Astrocyte (in vitro differentiated cells and primary cell): ENCODE data around the gene PKNOX1. TPM values are rescaled to one million over a fixed set of nuclear protein-coding genes. Genes with fewer than 3 reads are reported as not detected.
"Not testable (repeated sequence)": the region's sequence is repeated elsewhere in the genome, so short reads cannot be mapped to it uniquely, and the experiment has no call there.

Experiments
- DNase-seq: peaks from one replicate; pipeline ENCODE4 v3.0.0-alpha.2; 2010; ENCODE audit warnings: low read depth
- FAIRE-seq: peaks from 2 replicates; lab custom pipeline; 2011; peaks lifted over from hg19 to GRCh38; lab: Jason Lieb, UNC
- H2AFZ ChIP-seq: 2 replicates; pipeline ENCODE4 v1.6.0; 2012; ENCODE audit warnings: low read depth, low read length, inconsistent platforms
- H3K27ac ChIP-seq: 2 replicates; pipeline ENCODE4 v1.5.1; 2011; ENCODE audit warnings: low read depth, low read length, inconsistent platforms
- H3K27me3 ChIP-seq: 2 replicates; pipeline ENCODE4 v1.6.0; 2011; ENCODE audit warnings: low read length, inconsistent platforms; ENCODE audit not compliant: insufficient read depth
- H3K36me3 ChIP-seq: 2 replicates; pipeline ENCODE4 v1.5.1; 2011; ENCODE audit warnings: low read length, inconsistent platforms; ENCODE audit not compliant: insufficient read depth
- H3K4me1 ChIP-seq: 2 replicates; pipeline ENCODE4 v1.5.1; 2011; ENCODE audit warnings: low read length, inconsistent platforms; ENCODE audit not compliant: insufficient read depth
- H3K4me2 ChIP-seq: 2 replicates; pipeline ENCODE4 v1.6.0; 2012; ENCODE audit warnings: low read length, inconsistent platforms
- H3K4me3 ChIP-seq: 2 replicates; pipeline ENCODE4 v1.5.1; 2011; ENCODE audit warnings: low read depth, mild to moderate bottlenecking, low read length, inconsistent platforms; ENCODE audit not compliant: insufficient read depth
- H3K79me2 ChIP-seq: 2 replicates; pipeline ENCODE4 v1.6.0; 2012; ENCODE audit warnings: mild to moderate bottlenecking, low read length, inconsistent platforms; ENCODE audit not compliant: insufficient read depth
- H3K9ac ChIP-seq: 2 replicates; pipeline ENCODE4 v1.6.0; 2012; ENCODE audit warnings: mild to moderate bottlenecking, low read length, inconsistent platforms
- H3K9me3 ChIP-seq: 2 replicates; pipeline ENCODE4 v1.5.1; 2012; ENCODE audit warnings: low read depth, mild to moderate bottlenecking, low read length, inconsistent platforms; ENCODE audit not compliant: insufficient read depth
- H4K20me1 ChIP-seq: 2 replicates; pipeline ENCODE4 v1.6.0; 2012; ENCODE audit warnings: low read length, inconsistent platforms; ENCODE audit not compliant: insufficient read depth
- H3K27ac Mint-ChIP-seq: one replicate; pipeline ENCODE4 v1.8.0; 2021; ENCODE audit warnings: mild to moderate bottlenecking, mixed read lengths; ENCODE audit not compliant: unreplicated experiment
- H3K27me3 Mint-ChIP-seq: one replicate; pipeline ENCODE4 v1.8.0; 2021; ENCODE audit warnings: low read depth, mixed read lengths; ENCODE audit not compliant: unreplicated experiment
- H3K36me3 Mint-ChIP-seq: one replicate; pipeline ENCODE4 v1.8.0; 2021; ENCODE audit warnings: low read depth, mixed read lengths; ENCODE audit not compliant: unreplicated experiment
- H3K4me1 Mint-ChIP-seq: one replicate; pipeline ENCODE4 v1.8.0; 2021; ENCODE audit warnings: low read depth, mixed read lengths; ENCODE audit not compliant: unreplicated experiment
- H3K4me3 Mint-ChIP-seq: one replicate; pipeline ENCODE4 v1.8.0; 2021; ENCODE audit warnings: mild to moderate bottlenecking, moderate library complexity, mixed read lengths; ENCODE audit not compliant: unreplicated experiment
- H3K9me3 Mint-ChIP-seq: one replicate; pipeline ENCODE4 v1.8.0; 2021; ENCODE audit warnings: mild to moderate bottlenecking, mixed read lengths; ENCODE audit not compliant: unreplicated experiment
- EZH2 ChIP-seq: IDR thresholded peaks from 2 replicates; pipeline ENCODE4 v1.6.1; 2012; ENCODE audit warnings: mild to moderate bottlenecking, low read length, inconsistent platforms; ENCODE audit not compliant: insufficient read depth
- total RNA-seq: library from RNA; stranded (reverse); gene quantifications from 2 replicates; pipeline ENCODE4 v1.2.1, GENCODE V29; 2021
- TF ChIP-seq, protein P1 (sequence below): IDR thresholded peaks from 2 replicates; pipeline ENCODE4 v1.5.1; 2011; ENCODE audit warnings: low read depth, mild to moderate bottlenecking, inconsistent platforms, low read length, moderate library complexity; ENCODE audit not compliant: insufficient read depth

Gene PKNOX1
- total RNA-seq, 1 donor from 2014 or later: 11.2 TPM

DNA sequence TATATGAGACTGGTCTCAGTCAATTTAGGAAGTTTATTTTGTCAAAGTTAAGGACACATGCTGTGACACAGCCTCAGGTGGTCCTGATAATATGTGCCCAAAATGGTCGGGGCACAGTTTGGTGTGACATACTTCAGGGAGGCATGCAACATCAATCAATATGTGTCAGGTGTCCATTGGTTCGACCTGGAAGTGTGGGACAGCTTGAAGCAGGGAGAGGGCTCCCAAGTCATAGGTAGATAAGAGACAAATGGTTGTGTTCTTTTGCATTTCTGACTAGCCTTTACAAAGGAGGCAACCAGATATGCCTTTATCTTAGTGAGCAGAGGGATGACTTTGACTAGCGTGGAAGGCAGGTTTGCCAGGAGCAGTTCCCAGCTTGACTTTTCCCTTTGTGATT, 44.4 kb upstream of the PKNOX1 start:
- TF ChIP-seq EZH2: no peak
- TF ChIP-seq, protein P1, sequence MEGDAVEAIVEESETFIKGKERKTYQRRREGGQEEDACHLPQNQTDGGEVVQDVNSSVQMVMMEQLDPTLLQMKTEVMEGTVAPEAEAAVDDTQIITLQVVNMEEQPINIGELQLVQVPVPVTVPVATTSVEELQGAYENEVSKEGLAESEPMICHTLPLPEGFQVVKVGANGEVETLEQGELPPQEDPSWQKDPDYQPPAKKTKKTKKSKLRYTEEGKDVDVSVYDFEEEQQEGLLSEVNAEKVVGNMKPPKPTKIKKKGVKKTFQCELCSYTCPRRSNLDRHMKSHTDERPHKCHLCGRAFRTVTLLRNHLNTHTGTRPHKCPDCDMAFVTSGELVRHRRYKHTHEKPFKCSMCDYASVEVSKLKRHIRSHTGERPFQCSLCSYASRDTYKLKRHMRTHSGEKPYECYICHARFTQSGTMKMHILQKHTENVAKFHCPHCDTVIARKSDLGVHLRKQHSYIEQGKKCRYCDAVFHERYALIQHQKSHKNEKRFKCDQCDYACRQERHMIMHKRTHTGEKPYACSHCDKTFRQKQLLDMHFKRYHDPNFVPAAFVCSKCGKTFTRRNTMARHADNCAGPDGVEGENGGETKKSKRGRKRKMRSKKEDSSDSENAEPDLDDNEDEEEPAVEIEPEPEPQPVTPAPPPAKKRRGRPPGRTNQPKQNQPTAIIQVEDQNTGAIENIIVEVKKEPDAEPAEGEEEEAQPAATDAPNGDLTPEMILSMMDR: no peak
- Histone ChIP-seq H3K4me1 (no peaks in the 10 kb centered on the region), H3K27ac (no peak overlapping the region), H2AFZ (no peak overlapping the region), H3K9ac (no peak overlapping the region), H3K4me2 (no peak overlapping the region), H3K79me2 (no peaks in the 10 kb centered on the region), H3K36me3 (no peaks in the 10 kb centered on the region), H3K4me3 (no peak overlapping the region), H4K20me1 (no peaks in the 10 kb centered on the region), H3K27me3 (no peaks in the 10 kb centered on the region), H3K9me3 (no peaks in the 10 kb centered on the region)
- DNase-seq (no peak), FAIRE-seq (no peak)
- no peak overlapping the region for H3K27ac Mint-ChIP-seq
- H3K4me1 Mint-ChIP-seq: peaks cover 6% of the 10 kb centered on the region
- no peak overlapping the region for H3K4me3 Mint-ChIP-seq
- peaks cover 2% of the 10 kb centered on the region for H3K27me3 Mint-ChIP-seq
- H3K9me3 Mint-ChIP-seq: peaks cover 2% of the 10 kb centered on the region
- no peaks in the 10 kb centered on the region for H3K36me3 Mint-ChIP-seq

DNA sequence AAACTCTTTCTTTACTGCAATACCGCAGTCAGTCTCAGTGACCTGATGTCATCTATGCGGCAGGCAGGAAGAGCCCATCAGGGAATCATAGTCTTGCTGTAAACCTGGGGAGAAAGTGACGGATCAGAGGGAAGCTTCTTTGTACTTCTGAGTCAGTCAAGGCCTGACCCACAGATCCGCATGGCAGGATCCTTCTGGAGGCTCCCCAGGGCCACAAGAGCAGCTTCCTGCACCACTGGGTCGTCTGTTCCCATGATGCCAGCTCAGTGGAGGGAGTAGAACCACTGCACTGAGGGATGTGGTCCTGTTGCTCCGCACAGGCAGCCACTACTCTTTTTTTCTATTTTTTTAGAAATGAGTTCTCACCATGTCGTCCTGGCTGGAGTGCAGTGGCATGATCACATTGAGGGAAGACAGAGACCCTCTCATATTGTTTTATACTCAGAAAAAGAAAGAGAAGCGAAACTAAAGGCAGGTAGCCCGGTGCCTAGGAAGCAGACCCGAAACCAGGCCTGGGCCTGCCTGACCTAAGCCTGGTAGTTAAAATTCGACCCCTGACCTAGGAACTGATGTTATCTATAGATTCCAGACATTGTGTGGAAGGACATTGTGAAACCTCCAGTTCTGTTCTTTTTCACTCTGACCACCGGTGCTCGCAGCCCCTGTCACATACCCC, 42.7 kb upstream of the PKNOX1 start:
- no peak for FAIRE-seq
- Mint-ChIP-seq H3K36me3 (no peaks in the 10 kb centered on the region), H3K4me3 (no peak overlapping the region), H3K9me3 (peaks cover 2% of the 10 kb centered on the region), H3K27me3 (peaks cover 2% of the 10 kb centered on the region), H3K27ac (peak overlapping the region; percentile 18), H3K4me1 (peaks cover 8% of the 10 kb centered on the region)
- no peak overlapping the region for H3K27ac ChIP-seq
- no peaks in the 10 kb centered on the region for H3K4me1 ChIP-seq
- no peak for DNase-seq
- H3K79me2 ChIP-seq: no peaks in the 10 kb centered on the region
- no peak overlapping the region for H3K9ac ChIP-seq
- no peaks in the 10 kb centered on the region for H4K20me1 ChIP-seq
- no peaks in the 10 kb centered on the region for H3K36me3 ChIP-seq
- TF ChIP-seq EZH2: no peak
- TF ChIP-seq, protein P1: no peak
- H3K27me3 ChIP-seq: no peaks in the 10 kb centered on the region
- H3K4me3 ChIP-seq: no peak overlapping the region
- H3K4me2 ChIP-seq: no peak overlapping the region
- H2AFZ ChIP-seq: no peak overlapping the region
- H3K9me3 ChIP-seq: no peaks in the 10 kb centered on the region

DNA sequence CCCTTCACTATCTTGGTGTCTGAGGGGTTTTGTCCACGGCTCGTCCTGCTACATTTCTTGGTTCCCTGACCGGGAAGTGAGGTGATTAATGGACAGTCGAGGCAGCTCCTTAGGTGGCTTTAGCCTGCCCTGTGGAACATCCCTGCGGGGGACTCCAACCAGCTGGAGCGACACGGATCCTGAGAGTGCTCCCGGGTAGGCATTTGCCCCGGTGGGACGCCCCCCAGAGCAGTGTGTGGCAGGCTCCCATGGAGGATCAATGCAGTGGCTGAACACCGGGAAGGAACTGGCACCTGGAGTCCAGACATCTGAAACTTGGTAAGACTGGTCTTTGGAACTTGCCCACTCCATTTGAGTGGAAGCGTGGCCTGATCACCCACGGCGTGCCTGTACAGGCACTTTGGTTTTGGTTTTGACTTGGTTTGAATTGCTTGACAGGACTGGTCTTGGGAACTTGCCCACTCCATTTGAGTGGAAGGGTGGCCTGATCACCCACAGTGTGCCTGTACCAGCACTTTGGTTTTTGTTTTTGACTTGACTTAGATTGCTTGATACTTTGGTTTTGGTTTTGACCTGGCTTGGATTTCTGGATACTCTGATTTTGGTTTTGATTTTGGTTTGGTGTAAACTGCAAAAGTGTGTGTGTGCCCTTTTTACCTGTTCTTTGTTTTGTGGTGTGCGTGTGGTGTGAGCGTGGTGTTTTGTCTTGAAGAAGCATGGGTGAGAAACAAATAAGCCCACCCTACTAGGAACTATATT, 41.8 kb upstream of the PKNOX1 start:
- H3K27ac ChIP-seq, H3K9ac ChIP-seq, H2AFZ ChIP-seq, H3K4me3 Mint-ChIP-seq, H4K20me1 ChIP-seq, H3K27me3 Mint-ChIP-seq, H3K79me2 ChIP-seq, H3K4me3 ChIP-seq, H3K4me2 ChIP-seq, H3K36me3 ChIP-seq, H3K4me1 ChIP-seq, H3K9me3 Mint-ChIP-seq, H3K9me3 ChIP-seq, H3K27ac Mint-ChIP-seq, FAIRE-seq, H3K36me3 Mint-ChIP-seq, DNase-seq, H3K27me3 ChIP-seq: not testable (repeated sequence)
- H3K4me1 Mint-ChIP-seq: peaks cover 14% of the 10 kb centered on the region

DNA sequence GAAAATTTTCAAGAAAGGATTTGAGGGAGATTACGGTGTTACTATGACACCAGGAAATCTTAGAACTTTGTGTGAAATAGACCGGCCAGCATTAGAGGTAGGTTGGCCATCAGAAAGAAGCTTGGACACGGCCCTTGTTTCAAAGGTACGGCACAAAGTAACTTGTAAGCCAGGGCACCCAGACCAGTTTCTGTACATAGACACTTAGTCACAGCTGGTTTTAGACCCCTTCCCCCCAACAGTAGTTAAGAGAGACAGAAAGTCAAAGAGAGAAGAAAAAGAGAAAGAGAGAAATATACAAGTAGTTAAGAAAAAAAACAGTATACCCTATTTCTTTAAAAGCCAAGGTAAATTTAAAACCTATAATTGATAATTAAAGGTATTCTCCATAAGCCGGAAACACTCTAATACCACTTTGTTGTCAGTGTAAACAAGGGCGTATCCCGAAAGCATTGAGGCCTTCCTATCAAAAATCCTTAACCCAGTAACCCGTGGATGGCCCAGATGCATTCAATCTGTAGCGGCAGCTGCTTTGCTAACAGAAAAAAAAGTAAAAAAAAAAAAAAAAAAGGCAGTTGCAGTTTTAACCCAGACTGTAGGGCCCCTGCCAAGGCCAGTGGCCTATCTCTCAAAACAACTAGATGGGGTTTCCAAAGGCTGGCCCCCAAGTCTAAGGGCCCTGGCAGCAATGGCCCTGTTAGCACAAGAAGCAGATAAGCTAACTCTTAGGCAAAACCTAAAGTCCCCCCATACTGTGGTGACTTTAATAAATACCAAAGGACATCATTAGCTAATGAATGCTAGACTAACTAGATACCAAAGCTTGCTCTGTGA, 41.0 kb upstream of the PKNOX1 start:
- H3K9me3 ChIP-seq, H4K20me1 ChIP-seq, H3K27me3 ChIP-seq, H3K4me3 Mint-ChIP-seq, H3K36me3 Mint-ChIP-seq, H3K4me2 ChIP-seq, H3K9ac ChIP-seq, H3K4me3 ChIP-seq, DNase-seq, H2AFZ ChIP-seq, FAIRE-seq, H3K4me1 ChIP-seq, H3K27ac Mint-ChIP-seq, H3K36me3 ChIP-seq, H3K27ac ChIP-seq, H3K9me3 Mint-ChIP-seq, H3K27me3 Mint-ChIP-seq, H3K79me2 ChIP-seq: not testable (repeated sequence)
- H3K4me1 Mint-ChIP-seq: peaks cover 14% of the 10 kb centered on the region
